Measurements from ENCODE around the gene PTPRT.

PTPRT gene

GRCh38 chr20:42544926-42545325, 644.8 kb downstream of the PTPRT start:
- DNase-seq (ENCODE audit: low read depth) = no peak
- no peak for TF ChIP-seq CTCF (conservative IDR thresholded peaks at IDR 0.05; ENCODE audit: low read length)
- no peak overlapping the region for H3K4me3 ChIP-seq (ENCODE audit: low read length)

GRCh38 chr20:42532831-42533230, 656.9 kb downstream of the PTPRT start:
- no peak for TF ChIP-seq CTCF (conservative IDR thresholded peaks at IDR 0.05; ENCODE audit: low read length)
- H3K4me3 ChIP-seq (ENCODE audit: low read length) = no peak overlapping the region
- no peak for DNase-seq (ENCODE audit: low read depth)

GRCh38 chr20:42531508-42531961, 658.2 kb downstream of the PTPRT start:
- DNase-seq (ENCODE audit: low read depth) = no peak
- no peak overlapping the region for H3K4me3 ChIP-seq (ENCODE audit: low read length)
- TF ChIP-seq CTCF (conservative IDR thresholded peaks at IDR 0.05; ENCODE audit: low read length) = no peak

- TF ChIP-seq CTCF (conservative IDR thresholded peaks at IDR 0.05; ENCODE audit: low read length) = peak; percentile 46
- peak; percentile 1 for DNase-seq (ENCODE audit: low read depth)
- H3K4me3 ChIP-seq (ENCODE audit: low read length) = no peak overlapping the region
Observed at GRCh38 chr20:42530855-42531448, 658.8 kb downstream of the PTPRT start.

GRCh38 chr20:42530191-42530590, 659.5 kb downstream of the PTPRT start:
- no peak for TF ChIP-seq CTCF (conservative IDR thresholded peaks at IDR 0.05; ENCODE audit: low read length)
- DNase-seq (ENCODE audit: low read depth) = no peak
- H3K4me3 ChIP-seq (ENCODE audit: low read length) = no peak overlapping the region

GRCh38 chr20:42524058-42524457, 665.6 kb downstream of the PTPRT start:
- no peak for DNase-seq (ENCODE audit: low read depth)
- H3K4me3 ChIP-seq (ENCODE audit: low read length) = no peak overlapping the region
- TF ChIP-seq CTCF (conservative IDR thresholded peaks at IDR 0.05; ENCODE audit: low read length) = no peak

GRCh38 chr20:42516692-42517091, 673.0 kb downstream of the PTPRT start:
- TF ChIP-seq CTCF (conservative IDR thresholded peaks at IDR 0.05; ENCODE audit: low read length) = no peak
- no peak for DNase-seq (ENCODE audit: low read depth)
- H3K4me3 ChIP-seq (ENCODE audit: low read length) = no peak overlapping the region

Data from AG10803 (cell line).